HG03571 (cell line): ENCODE measurements around the gene WFDC8.

Source experiments
- ATAC-seq: cut with Tn5 transposase; IDR thresholded peaks from one replicate; pipeline ENCODE4 v1.9.1; 2021; ENCODE audit not compliant: unreplicated experiment

Gene WFDC8

GRCh38 chr20:45550765-45551164 is 28.3 kb downstream of the WFDC8 start:
- no peak for ATAC-seq

- ATAC-seq = no peak
Measured at GRCh38 chr20:45548410-45548809, 30.7 kb downstream of the WFDC8 start.

GRCh38 chr20:45547206-45547770 is 31.8 kb downstream of the WFDC8 start, which contains the start of gene EPPIN:
EPPIN (minus strand) TSS chr20:45547401; CDS start chr20:45547357, 44 bp downstream.
- no peak for ATAC-seq

- ATAC-seq = no peak
Measured at GRCh38 chr20:45545754-45546453, 33.2 kb downstream of the WFDC8 start.

GRCh38 chr20:45545351-45545750 is 33.7 kb downstream of the WFDC8 start:
- no peak for ATAC-seq

- ATAC-seq = no peak
Measured at GRCh38 chr20:45539382-45539781, 39.7 kb downstream of the WFDC8 start, which contains the start of gene WFDC6. WFDC6 (minus strand) TSS chr20:45539482; CDS start chr20:45539407, 75 bp downstream.

- ATAC-seq = no peak
Measured at GRCh38 chr20:45538209-45538799, 40.8 kb downstream of the WFDC8 start.

GRCh38 chr20:45527294-45527693 is 51.8 kb downstream of the WFDC8 start:
- no peak for ATAC-seq

- ATAC-seq = no peak
Measured at GRCh38 chr20:45523821-45524220, 55.3 kb downstream of the WFDC8 start.

GRCh38 chr20:45518282-45518681 is 60.8 kb downstream of the WFDC8 start:
- ATAC-seq = no peak

GRCh38 chr20:45515147-45515913 is 63.8 kb downstream of the WFDC8 start, which contains the start of gene SPINT3:
SPINT3 (minus strand) TSS chr20:45515622; CDS start chr20:45515608, 14 bp downstream.
- no peak for ATAC-seq

- ATAC-seq = no peak
Measured at GRCh38 chr20:45510242-45510862, 68.7 kb downstream of the WFDC8 start.

GRCh38 chr20:45509091-45509490 is 70.0 kb downstream of the WFDC8 start:
- ATAC-seq = no peak

- no peak for ATAC-seq
Measured at GRCh38 chr20:45508068-45508886, 70.8 kb downstream of the WFDC8 start.

GRCh38 chr20:45507011-45507820 is 71.9 kb downstream of the WFDC8 start:
- no peak for ATAC-seq

- ATAC-seq = no peak
Measured at GRCh38 chr20:45506398-45506797, 72.7 kb downstream of the WFDC8 start.

GRCh38 chr20:45503403-45503802 is 75.7 kb downstream of the WFDC8 start:
- ATAC-seq = no peak

GRCh38 chr20:45502561-45502960 is 76.5 kb downstream of the WFDC8 start:
- ATAC-seq = no peak
